T-helper 17 cell (primary cell): ENCODE results near the gene MROH2B. TPM values are rescaled to one million over a fixed set of nuclear protein-coding genes. Genes with fewer than 3 reads are reported as not detected.

Source experiments
- ATAC-seq: fragments of 150-1000 bp; cut with Tn5 transposase; 2 replicates; pipeline ENCODE4 v1.10.0; 2021; ENCODE audit warnings: mild to moderate bottlenecking, moderate library complexity
- DNase-seq, 3 donors: peaks; one replicate each; pipeline versions ENCODE4 v3.0.0 to v3.0.0-alpha.2; 2020 to 2021
- H3K9me3 ChIP-seq: one replicate; pipeline ENCODE4 v1.7.0; 2013; ENCODE audit warnings: low read length, mild to moderate bottlenecking; ENCODE audit not compliant: control insufficient read depth, poor library complexity, severe bottlenecking
- H3K27ac Mint-ChIP-seq: one replicate; pipeline ENCODE4 v1.8.0; 2022; ENCODE audit warnings: mild to moderate bottlenecking, moderate library complexity, mixed read lengths
- H3K27me3 Mint-ChIP-seq: one replicate; pipeline ENCODE4 v1.8.0; 2022; ENCODE audit warnings: mixed read lengths
- H3K36me3 Mint-ChIP-seq: one replicate; pipeline ENCODE4 v1.8.0; 2022; ENCODE audit warnings: low read depth, mixed read lengths
- H3K4me1 Mint-ChIP-seq: one replicate; pipeline ENCODE4 v1.8.0; 2022; ENCODE audit warnings: mild to moderate bottlenecking, mixed read lengths
- H3K4me3 Mint-ChIP-seq: one replicate; pipeline ENCODE4 v1.8.0; 2022; ENCODE audit warnings: mild to moderate bottlenecking, moderate library complexity, mixed read lengths
- total RNA-seq, 4 donors: library from RNA in 2 of 4; stranded (reverse) in 2 of 4; gene quantifications; one replicate each; pipeline ENCODE4 v1.2.3 and lab custom pipeline; 2022 to 2026

Gene MROH2B
- total RNA-seq, 2 donors from 2014 or later: not detected

DNA sequence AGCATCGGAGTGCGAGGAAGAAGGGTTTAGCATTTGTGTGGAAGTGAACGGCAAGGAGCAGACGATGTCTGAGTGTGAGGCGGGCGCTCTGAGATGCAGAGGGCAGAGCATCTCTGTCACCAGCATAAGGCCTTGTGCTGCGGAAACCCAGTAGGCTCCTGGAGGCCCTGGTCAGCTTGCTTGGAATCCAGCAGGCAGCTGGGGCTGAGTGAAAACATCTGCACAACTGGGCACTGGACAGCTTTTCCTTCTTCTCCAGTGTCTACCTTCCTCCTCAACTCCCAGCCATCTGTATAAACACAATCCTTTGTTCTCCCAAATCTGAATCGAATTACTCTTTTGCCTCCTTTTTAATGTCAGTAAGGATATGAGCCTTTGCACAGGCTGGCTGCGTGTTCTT lies 89.7 kb downstream of the MROH2B start:
- H3K27ac Mint-ChIP-seq: no peak overlapping the region
- no peaks in the 10 kb centered on the region for H3K4me1 Mint-ChIP-seq
- DNase-seq: no peak
- ATAC-seq: no peak
- H3K36me3 Mint-ChIP-seq: no peaks in the 10 kb centered on the region
- H3K4me3 Mint-ChIP-seq: no peak overlapping the region
- H3K27me3 Mint-ChIP-seq: peaks cover 39% of the 10 kb centered on the region
- H3K9me3 ChIP-seq: no peaks in the 10 kb centered on the region

DNA sequence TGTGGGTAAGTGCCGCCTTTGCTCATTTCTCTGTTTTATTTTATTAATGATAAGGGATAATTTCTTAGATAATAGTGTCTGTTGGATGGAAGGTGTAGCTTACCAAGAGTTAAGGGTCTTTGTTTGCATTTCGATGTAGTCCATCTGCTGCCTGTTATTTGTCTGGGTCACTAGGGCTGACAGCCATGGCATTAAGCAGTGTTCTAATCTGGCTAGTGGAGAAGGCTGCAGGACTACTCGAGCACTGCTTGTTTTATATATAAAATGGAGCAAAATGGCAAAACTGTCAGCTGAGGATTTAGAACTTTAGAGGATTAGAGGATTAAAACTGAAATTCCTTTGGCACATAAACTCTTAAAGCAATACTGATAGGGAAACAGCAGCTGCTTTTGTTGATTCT lies 94.3 kb downstream of the MROH2B start:
- H3K27ac Mint-ChIP-seq: no peak overlapping the region

DNA sequence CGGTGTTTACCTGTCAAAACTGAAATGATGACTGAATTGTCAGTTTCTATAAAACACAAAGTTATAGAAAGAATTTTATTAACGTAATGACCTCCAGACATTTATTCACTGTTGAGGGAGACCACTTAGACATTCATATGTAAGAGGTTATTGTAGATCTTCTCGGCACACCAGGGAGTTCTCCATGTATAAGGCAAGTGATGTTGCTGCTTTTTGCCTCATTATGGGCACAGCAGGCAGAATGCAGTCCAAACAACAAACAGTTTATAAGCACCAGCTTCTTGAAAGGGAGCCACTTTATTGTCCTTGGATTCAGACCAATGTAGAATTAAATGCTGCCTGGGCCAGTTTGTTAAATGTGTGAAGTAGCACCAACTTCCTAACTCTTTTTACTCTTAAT lies 95.1 kb downstream of the MROH2B start:
- no peak for DNase-seq
- H3K9me3 ChIP-seq: no peaks in the 10 kb centered on the region
- ATAC-seq: no peak
- H3K27ac Mint-ChIP-seq: no peak overlapping the region
- no peaks in the 10 kb centered on the region for H3K36me3 Mint-ChIP-seq
- H3K4me1 Mint-ChIP-seq: no peaks in the 10 kb centered on the region
- no peak overlapping the region for H3K4me3 Mint-ChIP-seq
- peaks cover 35% of the 10 kb centered on the region for H3K27me3 Mint-ChIP-seq

More for the DNA sequence above, 94.3 kb downstream of the MROH2B start:
- DNase-seq: no peak
- no peaks in the 10 kb centered on the region for H3K36me3 Mint-ChIP-seq
- ATAC-seq: no peak
- H3K9me3 ChIP-seq: no peaks in the 10 kb centered on the region
- no peaks in the 10 kb centered on the region for H3K4me1 Mint-ChIP-seq
- H3K27me3 Mint-ChIP-seq: peaks cover 36% of the 10 kb centered on the region
- no peak overlapping the region for H3K4me3 Mint-ChIP-seq

DNA sequence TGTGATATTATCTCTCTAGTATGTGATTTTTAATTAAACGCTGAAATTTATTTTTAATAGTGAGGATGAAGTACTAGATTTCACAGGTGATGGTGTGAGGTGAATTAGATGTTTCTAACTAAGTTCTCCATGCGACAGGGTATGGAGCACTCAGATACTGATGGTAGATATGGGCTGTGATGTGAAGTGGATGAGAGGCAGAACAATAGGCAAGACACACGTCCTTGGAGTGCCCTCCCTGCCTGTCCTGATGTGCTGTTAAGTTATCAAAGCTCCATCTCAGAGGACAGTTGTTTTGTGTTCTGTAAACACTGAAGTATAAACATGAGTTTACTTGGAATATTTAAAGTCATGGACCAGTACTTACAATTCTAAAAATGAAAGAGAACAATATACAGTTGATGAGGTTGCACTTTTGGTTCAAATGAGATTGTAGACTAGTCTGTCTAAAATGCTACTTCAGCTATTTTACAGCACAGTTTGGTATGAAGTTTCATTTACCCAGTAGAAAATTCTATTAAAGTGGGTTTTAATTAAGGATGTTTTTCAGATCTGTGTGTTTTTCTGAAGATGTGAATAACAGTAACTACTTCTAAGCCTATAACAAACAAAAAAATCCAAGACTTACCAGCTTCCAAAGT lies 97.7 kb downstream of the MROH2B start:
- DNase-seq: no peak
- Mint-ChIP-seq H3K4me3 (no peak overlapping the region), H3K4me1 (no peaks in the 10 kb centered on the region), H3K27ac (no peak overlapping the region), H3K27me3 (peaks cover 22% of the 10 kb centered on the region), H3K36me3 (no peaks in the 10 kb centered on the region)
- H3K9me3 ChIP-seq: no peaks in the 10 kb centered on the region
- ATAC-seq: no peak

DNA sequence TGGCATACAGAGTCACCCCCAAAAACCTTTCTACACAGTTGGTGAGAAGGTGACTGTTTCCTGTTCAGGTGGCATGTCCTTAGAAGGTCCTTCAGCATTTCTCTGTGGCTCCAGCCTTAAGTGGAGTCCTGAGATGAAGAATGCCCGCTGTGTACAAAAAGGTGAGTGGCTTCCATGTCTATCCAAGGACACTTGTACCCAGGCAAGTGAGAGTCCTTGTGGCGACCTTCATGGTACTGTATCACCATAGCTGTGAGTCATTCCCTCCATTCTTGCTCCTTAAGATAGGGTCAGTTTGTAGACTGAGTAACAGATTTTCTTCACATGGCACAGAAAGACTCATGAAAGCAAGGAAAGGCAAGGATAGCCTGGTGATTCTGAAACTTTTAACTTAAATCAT lies 98.7 kb downstream of the MROH2B start:
- DNase-seq: no peak
- no peak for ATAC-seq
- Mint-ChIP-seq H3K4me1 (no peaks in the 10 kb centered on the region), H3K27me3 (peaks cover 22% of the 10 kb centered on the region), H3K36me3 (no peaks in the 10 kb centered on the region), H3K4me3 (no peak overlapping the region), H3K27ac (no peak overlapping the region)
- H3K9me3 ChIP-seq: no peaks in the 10 kb centered on the region

DNA sequence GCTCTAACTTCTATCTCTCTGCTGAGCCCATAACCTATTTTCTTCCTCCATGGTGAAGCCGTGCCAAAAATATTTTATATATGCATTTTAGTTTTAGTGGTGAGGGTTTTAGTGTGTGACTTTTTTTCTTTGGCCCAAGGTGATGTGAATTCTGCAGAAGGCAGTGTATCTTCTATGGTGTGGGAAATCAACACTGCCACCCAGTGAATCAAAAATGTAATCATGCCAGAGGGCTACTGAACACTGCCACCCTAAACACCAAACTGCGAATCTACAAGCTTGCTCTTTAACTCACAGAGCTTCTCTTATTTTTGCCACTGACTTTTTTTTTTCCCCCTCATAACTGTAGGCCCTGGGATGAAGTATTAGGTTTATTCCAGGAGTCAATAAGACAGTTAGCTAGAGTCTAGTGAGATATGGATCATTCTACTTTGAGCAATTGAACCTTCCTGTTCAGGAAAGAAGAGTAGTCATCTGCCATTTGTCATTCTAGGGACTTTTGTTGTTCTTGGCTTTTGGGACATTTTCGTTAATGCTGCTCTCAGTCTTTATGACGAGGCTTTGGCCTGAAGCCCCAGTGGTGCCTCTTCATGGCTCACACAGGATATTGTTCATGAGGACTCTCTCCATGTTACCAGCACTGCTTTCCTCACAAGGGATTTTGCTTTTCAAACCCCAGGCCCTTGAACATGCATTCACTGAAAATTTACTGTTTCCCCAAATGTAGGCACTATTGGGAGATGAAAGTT lies 108.8 kb downstream of the MROH2B start:
- no peak overlapping the region for H3K27ac Mint-ChIP-seq
- no peak for ATAC-seq
- DNase-seq: no peak

DNA sequence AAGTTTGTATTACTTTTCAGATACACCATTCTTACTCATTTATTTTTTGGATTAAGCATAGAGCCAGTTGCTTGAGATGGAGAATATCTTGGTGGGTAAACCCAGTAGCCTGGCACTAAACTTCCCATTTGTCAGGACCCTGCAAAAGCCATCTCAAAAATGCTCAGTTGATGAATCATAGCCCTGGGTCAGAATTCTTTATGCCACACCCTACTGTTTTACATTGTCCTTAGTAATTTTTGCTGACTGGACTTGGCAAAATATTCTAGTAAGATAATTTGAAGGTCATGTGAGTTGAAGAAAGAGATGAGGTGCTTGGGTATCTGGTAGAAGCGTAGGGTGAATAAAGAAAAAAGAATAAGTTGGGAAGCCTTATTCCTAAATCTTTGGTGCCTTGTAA lies 111.1 kb downstream of the MROH2B start:
- H3K36me3 Mint-ChIP-seq: no peaks in the 10 kb centered on the region
- H3K27ac Mint-ChIP-seq: no peak overlapping the region
- ATAC-seq (no peak), DNase-seq (no peak)
- H3K27me3 Mint-ChIP-seq: peaks cover 8% of the 10 kb centered on the region
- no peaks in the 10 kb centered on the region for H3K9me3 ChIP-seq
- H3K4me3 Mint-ChIP-seq: no peak overlapping the region
- H3K4me1 Mint-ChIP-seq: no peaks in the 10 kb centered on the region

More for the DNA sequence above, 108.8 kb downstream of the MROH2B start:
- Mint-ChIP-seq H3K36me3 (no peaks in the 10 kb centered on the region), H3K4me3 (no peak overlapping the region), H3K4me1 (no peaks in the 10 kb centered on the region), H3K27me3 (peaks cover 8% of the 10 kb centered on the region)
- H3K9me3 ChIP-seq: no peaks in the 10 kb centered on the region

DNA sequence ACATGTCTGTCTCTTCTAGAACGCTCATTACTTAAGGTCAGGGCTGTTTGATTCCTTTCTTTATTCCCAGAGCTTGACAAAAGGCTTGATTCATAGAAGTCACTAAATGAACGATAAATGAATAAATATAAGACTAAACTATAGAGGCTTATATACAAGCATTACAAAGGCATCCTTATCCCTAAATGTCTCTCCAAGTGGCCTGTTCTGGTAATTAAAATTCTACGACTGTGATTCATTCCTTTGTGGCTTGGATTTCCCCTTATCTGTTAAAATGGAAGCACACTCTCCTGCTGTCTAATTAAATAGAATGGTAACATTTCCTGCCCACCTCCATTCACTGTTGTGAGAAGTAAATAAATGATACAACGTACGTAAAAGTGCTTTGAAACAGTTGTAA lies 112.3 kb downstream of the MROH2B start:
- Mint-ChIP-seq H3K27me3 (peaks cover 8% of the 10 kb centered on the region), H3K36me3 (no peaks in the 10 kb centered on the region), H3K27ac (no peak overlapping the region), H3K4me3 (no peak overlapping the region), H3K4me1 (no peaks in the 10 kb centered on the region)
- H3K9me3 ChIP-seq: no peaks in the 10 kb centered on the region
- ATAC-seq (no peak), DNase-seq (no peak)

DNA sequence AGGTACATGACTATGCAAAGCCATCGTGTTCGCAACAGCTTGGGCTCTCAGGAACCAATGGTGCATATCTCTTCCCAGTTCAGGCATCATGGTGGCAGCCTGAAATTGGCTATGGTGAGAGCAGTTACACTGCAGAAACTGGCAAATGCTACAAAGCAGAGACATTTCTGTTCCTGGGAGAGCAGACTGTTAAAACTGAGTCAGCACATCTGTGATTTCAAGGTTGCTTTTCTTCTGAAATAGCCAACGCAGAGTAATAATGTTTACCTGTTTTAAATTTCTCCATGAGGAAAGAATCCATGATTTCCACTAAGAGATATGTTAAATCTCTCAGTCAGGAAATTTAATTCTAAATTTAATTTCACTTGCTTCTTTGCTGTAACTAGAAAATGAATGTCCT lies 114.1 kb downstream of the MROH2B start:
- Mint-ChIP-seq H3K27ac (no peak overlapping the region), H3K4me3 (no peak overlapping the region), H3K4me1 (no peaks in the 10 kb centered on the region), H3K27me3 (peaks cover 8% of the 10 kb centered on the region), H3K36me3 (no peaks in the 10 kb centered on the region)
- no peak for ATAC-seq
- no peaks in the 10 kb centered on the region for H3K9me3 ChIP-seq
- DNase-seq: no peak

DNA sequence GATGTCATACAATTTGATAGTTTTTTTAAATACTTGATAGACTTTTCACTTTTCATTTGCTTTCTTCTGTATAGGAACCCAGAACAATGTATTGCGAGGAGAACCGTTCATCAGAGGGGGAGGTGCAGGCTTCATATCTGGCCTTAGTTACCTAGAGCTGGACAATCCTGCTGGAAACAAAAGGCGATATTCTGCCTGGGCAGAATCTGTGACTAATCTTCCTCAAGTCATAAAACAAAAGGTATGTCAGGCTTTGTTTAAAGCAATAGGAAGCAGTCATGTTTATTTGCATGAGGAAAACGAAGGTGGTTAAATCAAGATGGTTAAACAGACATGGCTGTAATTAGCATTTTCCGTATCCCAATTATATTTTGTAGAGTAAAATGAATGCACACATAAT lies 115.8 kb downstream of the MROH2B start:
- Mint-ChIP-seq H3K27me3 (peaks cover 8% of the 10 kb centered on the region), H3K4me3 (no peak overlapping the region), H3K36me3 (no peaks in the 10 kb centered on the region), H3K4me1 (no peaks in the 10 kb centered on the region), H3K27ac (no peak overlapping the region)
- H3K9me3 ChIP-seq: no peaks in the 10 kb centered on the region
- no peak for ATAC-seq
- no peak for DNase-seq

Other genes with a start within 250 kb of the MROH2B start
- gene RPL37, start 236.1 kb downstream of the MROH2B start, total RNA-seq: 1,000 to 10,000 TPM; 2,267 to 2,325 TPM
- 1 to 10 TPM; 1.7 to 2.1 TPM for gene CARD6, start 230.0 kb downstream of the MROH2B start, total RNA-seq
- not detected for gene C7, start 161.8 kb downstream of the MROH2B start, total RNA-seq
- not detected for gene C6, start 142.2 kb upstream of the MROH2B start, total RNA-seq